ENCODE measurements around the gene ABCA3.

DNA sequence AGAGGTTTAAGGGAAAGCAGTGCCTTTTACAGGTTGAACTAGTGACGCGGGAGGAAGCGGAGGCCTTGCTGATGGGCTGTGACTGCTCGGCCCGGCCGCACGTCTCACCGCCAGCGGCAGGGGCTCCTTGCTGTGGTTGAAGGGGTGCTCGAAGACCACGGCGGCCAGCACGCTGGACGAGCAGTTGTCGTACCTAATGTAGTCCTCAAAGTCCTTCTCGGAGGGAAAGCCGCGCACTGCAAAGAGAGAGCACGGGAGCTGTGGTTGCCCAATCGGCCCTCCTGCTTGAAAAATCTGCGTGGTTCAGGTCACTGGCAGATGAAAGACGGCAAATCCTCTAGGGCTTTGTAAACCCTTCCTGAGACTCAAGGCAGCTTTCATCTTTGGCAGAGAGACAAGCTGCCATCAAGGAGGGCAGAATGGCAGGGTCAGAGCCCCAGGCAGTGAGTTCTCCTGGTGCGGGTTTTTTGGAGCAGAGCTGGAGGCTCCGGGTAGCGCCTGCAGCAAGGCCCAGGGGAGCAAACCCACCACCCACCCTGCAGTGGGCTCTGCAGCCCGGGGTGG is 16.1 kb downstream of the ABCA3 start:
- TF ChIP-seq, protein P1, sequence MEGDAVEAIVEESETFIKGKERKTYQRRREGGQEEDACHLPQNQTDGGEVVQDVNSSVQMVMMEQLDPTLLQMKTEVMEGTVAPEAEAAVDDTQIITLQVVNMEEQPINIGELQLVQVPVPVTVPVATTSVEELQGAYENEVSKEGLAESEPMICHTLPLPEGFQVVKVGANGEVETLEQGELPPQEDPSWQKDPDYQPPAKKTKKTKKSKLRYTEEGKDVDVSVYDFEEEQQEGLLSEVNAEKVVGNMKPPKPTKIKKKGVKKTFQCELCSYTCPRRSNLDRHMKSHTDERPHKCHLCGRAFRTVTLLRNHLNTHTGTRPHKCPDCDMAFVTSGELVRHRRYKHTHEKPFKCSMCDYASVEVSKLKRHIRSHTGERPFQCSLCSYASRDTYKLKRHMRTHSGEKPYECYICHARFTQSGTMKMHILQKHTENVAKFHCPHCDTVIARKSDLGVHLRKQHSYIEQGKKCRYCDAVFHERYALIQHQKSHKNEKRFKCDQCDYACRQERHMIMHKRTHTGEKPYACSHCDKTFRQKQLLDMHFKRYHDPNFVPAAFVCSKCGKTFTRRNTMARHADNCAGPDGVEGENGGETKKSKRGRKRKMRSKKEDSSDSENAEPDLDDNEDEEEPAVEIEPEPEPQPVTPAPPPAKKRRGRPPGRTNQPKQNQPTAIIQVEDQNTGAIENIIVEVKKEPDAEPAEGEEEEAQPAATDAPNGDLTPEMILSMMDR (IDR thresholded peaks at IDR 0.05): no peak
- TF ChIP-seq POLR2A (IDR thresholded peaks at IDR 0.05): no peak
- TF ChIP-seq POLR2AphosphoS5 (IDR thresholded peaks at IDR 0.05): no peak
- TF ChIP-seq EP300 (IDR thresholded peaks at IDR 0.05; ENCODE audit: low read depth): no peak
